ENCODE measurements around the gene WTIP. TPM values are rescaled to one million over a fixed set of nuclear protein-coding genes. Genes with fewer than 3 reads are reported as not detected.

The WTIP gene
- polyA plus RNA-seq, 4 donors = 2.4 to 5.8 (median 3.8) TPM; not detected in 1

GRCh38 chr19:34540811-34541557 lies 59.4 kb downstream of the WTIP start:
- H3K4me3 ChIP-seq (ENCODE audit: low read depth in 1 of 3, low read length in 3 of 3) = no peak overlapping the region
- no peak overlapping the region for H3K27ac ChIP-seq (ENCODE audit: low read depth in 1 of 3, low read length in 2 of 3)
- H3K36me3 ChIP-seq (ENCODE audit: control insufficient read depth in 3 of 3, insufficient read depth in 2 of 3, low read depth in 1 of 3, low read length in 3 of 3) = no peaks in the 10 kb centered on the region
- FAIRE-seq (no peak), DNase-seq (no peak)
- H3K27me3 ChIP-seq (ENCODE audit: control insufficient read depth in 3 of 3, insufficient read depth in 3 of 3, low read length in 3 of 3) = peaks cover 0 to 4% (median 3%) of the 10 kb centered on the region in 3 donors
- H3K9me3 ChIP-seq (ENCODE audit: control insufficient read depth in 2 of 2, insufficient read depth in 1 of 2, low read depth in 1 of 2, low read length in 1 of 2) = no peaks in the 10 kb centered on the region
- H3K4me1 ChIP-seq (ENCODE audit: control insufficient read depth in 3 of 3, insufficient read depth in 2 of 3, low read depth in 1 of 3, low read length in 2 of 3) = no peaks in the 10 kb centered on the region
- WGBS, 3 donors = 74 to 80% (median 77%) methylated on average over 3 of the region's 3 CpGs

- Histone ChIP-seq H3K27ac (ENCODE audit: low read depth in 1 of 3, low read length in 2 of 3) (no peak overlapping the region), H3K4me1 (ENCODE audit: control insufficient read depth in 3 of 3, insufficient read depth in 2 of 3, low read depth in 1 of 3, low read length in 2 of 3) (no peaks in the 10 kb centered on the region), H3K36me3 (ENCODE audit: control insufficient read depth in 3 of 3, insufficient read depth in 2 of 3, low read depth in 1 of 3, low read length in 3 of 3) (no peaks in the 10 kb centered on the region), H3K27me3 (ENCODE audit: control insufficient read depth in 3 of 3, insufficient read depth in 3 of 3, low read length in 3 of 3) (peaks cover 0 to 2% (median 0%) of the 10 kb centered on the region in 3 donors), H3K4me3 (ENCODE audit: low read depth in 1 of 3, low read length in 3 of 3) (no peak overlapping the region), H3K9me3 (ENCODE audit: control insufficient read depth in 2 of 2, insufficient read depth in 1 of 2, low read depth in 1 of 2, low read length in 1 of 2) (no peaks in the 10 kb centered on the region)
- DNase-seq (no peak), FAIRE-seq (no peak)
- 64 to 76% (median 74%) methylated on average over 2 of the region's 2 CpGs for WGBS, 3 donors
Observed at GRCh38 chr19:34549833-34550232, 68.3 kb downstream of the WTIP start.

GRCh38 chr19:34555447-34555846 lies 73.9 kb downstream of the WTIP start:
- no peak overlapping the region for H3K4me3 ChIP-seq (ENCODE audit: low read depth in 1 of 3, low read length in 3 of 3)
- DNase-seq (peak in 1 of 2 donors; percentile 14), FAIRE-seq (no peak)
- H3K36me3 ChIP-seq (ENCODE audit: control insufficient read depth in 3 of 3, insufficient read depth in 2 of 3, low read depth in 1 of 3, low read length in 3 of 3) = no peaks in the 10 kb centered on the region
- WGBS, 3 donors = 60 to 72% (median 72%) methylated on average over 6 of the region's 6 CpGs
- peaks cover 0 to 2% (median 0%) of the 10 kb centered on the region in 3 donors for H3K27me3 ChIP-seq (ENCODE audit: control insufficient read depth in 3 of 3, insufficient read depth in 3 of 3, low read length in 3 of 3)
- no peaks in the 10 kb centered on the region for H3K9me3 ChIP-seq (ENCODE audit: control insufficient read depth in 2 of 2, insufficient read depth in 1 of 2, low read depth in 1 of 2, low read length in 1 of 2)
- no peak overlapping the region for H3K27ac ChIP-seq (ENCODE audit: low read depth in 1 of 3, low read length in 2 of 3)
- no peaks in the 10 kb centered on the region for H3K4me1 ChIP-seq (ENCODE audit: control insufficient read depth in 3 of 3, insufficient read depth in 2 of 3, low read depth in 1 of 3, low read length in 2 of 3)

GRCh38 chr19:34556488-34556887 lies 74.9 kb downstream of the WTIP start:
- H3K36me3 ChIP-seq (ENCODE audit: control insufficient read depth in 3 of 3, insufficient read depth in 2 of 3, low read depth in 1 of 3, low read length in 3 of 3) = no peaks in the 10 kb centered on the region
- WGBS, 3 donors = 0 to 5% (median 4%) methylated on average over 3 of the region's 3 CpGs
- H3K27me3 ChIP-seq (ENCODE audit: control insufficient read depth in 3 of 3, insufficient read depth in 3 of 3, low read length in 3 of 3) = peaks cover 0 to 2% (median 0%) of the 10 kb centered on the region in 3 donors
- no peak overlapping the region for H3K27ac ChIP-seq (ENCODE audit: low read depth in 1 of 3, low read length in 2 of 3)
- peak in 1 of 2 donors; percentile 14 for DNase-seq
- no peak for FAIRE-seq
- no peaks in the 10 kb centered on the region for H3K4me1 ChIP-seq (ENCODE audit: control insufficient read depth in 3 of 3, insufficient read depth in 2 of 3, low read depth in 1 of 3, low read length in 2 of 3)
- H3K4me3 ChIP-seq (ENCODE audit: low read depth in 1 of 3, low read length in 3 of 3) = no peak overlapping the region
- no peaks in the 10 kb centered on the region for H3K9me3 ChIP-seq (ENCODE audit: control insufficient read depth in 2 of 2, insufficient read depth in 1 of 2, low read depth in 1 of 2, low read length in 1 of 2)

GRCh38 chr19:34559045-34559444 lies 77.5 kb downstream of the WTIP start:
- DNase-seq (no peak), FAIRE-seq (no peak)
- whole genome bisulfite sequencing, 3 donors = 83 to 85% (median 84%) methylated on average over 11 to 12 of the region's 12 CpGs
- H3K9me3 ChIP-seq (ENCODE audit: control insufficient read depth in 2 of 2, insufficient read depth in 1 of 2, low read depth in 1 of 2, low read length in 1 of 2) = no peaks in the 10 kb centered on the region
- H3K36me3 ChIP-seq (ENCODE audit: control insufficient read depth in 3 of 3, insufficient read depth in 2 of 3, low read depth in 1 of 3, low read length in 3 of 3) = no peaks in the 10 kb centered on the region
- H3K4me3 ChIP-seq (ENCODE audit: low read depth in 1 of 3, low read length in 3 of 3) = no peak overlapping the region
- peaks cover 0 to 2% (median 0%) of the 10 kb centered on the region in 3 donors for H3K27me3 ChIP-seq (ENCODE audit: control insufficient read depth in 3 of 3, insufficient read depth in 3 of 3, low read length in 3 of 3)
- H3K27ac ChIP-seq (ENCODE audit: low read depth in 1 of 3, low read length in 2 of 3) = no peak overlapping the region
- H3K4me1 ChIP-seq (ENCODE audit: control insufficient read depth in 3 of 3, insufficient read depth in 2 of 3, low read depth in 1 of 3, low read length in 2 of 3) = no peaks in the 10 kb centered on the region

- Histone ChIP-seq H3K27me3 (ENCODE audit: control insufficient read depth in 3 of 3, insufficient read depth in 3 of 3, low read length in 3 of 3) (no peaks in the 10 kb centered on the region), H3K4me3 (ENCODE audit: low read depth in 1 of 3, low read length in 3 of 3) (no peak overlapping the region), H3K4me1 (ENCODE audit: control insufficient read depth in 3 of 3, insufficient read depth in 2 of 3, low read depth in 1 of 3, low read length in 2 of 3) (no peaks in the 10 kb centered on the region), H3K27ac (ENCODE audit: low read depth in 1 of 3, low read length in 2 of 3) (no peak overlapping the region), H3K36me3 (ENCODE audit: control insufficient read depth in 3 of 3, insufficient read depth in 2 of 3, low read depth in 1 of 3, low read length in 3 of 3) (no peaks in the 10 kb centered on the region), H3K9me3 (ENCODE audit: control insufficient read depth in 2 of 2, insufficient read depth in 1 of 2, low read depth in 1 of 2, low read length in 1 of 2) (no peaks in the 10 kb centered on the region)
- no peak for FAIRE-seq
- 35 to 43% (median 37%) methylated on average over 6 of the region's 6 CpGs for WGBS, 3 donors
- DNase-seq = no peak
Observed at GRCh38 chr19:34560229-34560628, 78.7 kb downstream of the WTIP start.

Other genes starting within 250 kb of the WTIP start
- 10 to 100 TPM in 2 of 4 donors, 1 to 10 TPM in 2; 2.7 to 20.4 (median 6.9) TPM for gene GARRE1, start 227.2 kb upstream of the WTIP start, polyA plus RNA-seq
- gene GPI, start 116.6 kb upstream of the WTIP start, polyA plus RNA-seq = 100 to 1,000 TPM in 3 of 4 donors, 10 to 100 TPM in 1; 98.6 to 199 (median 125) TPM
- 10 to 100 TPM in 1 of 4 donors, 1 to 10 TPM in 3; 3.1 to 12.0 (median 6.8) TPM for gene PDCD2L, start 77.4 kb upstream of the WTIP start, polyA plus RNA-seq
- gene UBA2, start 53.4 kb upstream of the WTIP start, polyA plus RNA-seq = 10 to 100 TPM; 29.3 to 87.4 (median 59.1) TPM
- under 1 TPM in 2 of 4 donors, not detected in 2; 0.15 to 0.50 TPM for gene SCGB2B2, start 195.4 kb downstream of the WTIP start, polyA plus RNA-seq
- gene ZNF302, start 195.9 kb downstream of the WTIP start, polyA plus RNA-seq = 10 to 100 TPM; 10.5 to 54.7 (median 15.3) TPM